Heart right ventricle (tissue), 16 donors: ENCODE measurements around the gene NDUFAF2. TPM values are rescaled to one million over a fixed set of nuclear protein-coding genes. Genes with fewer than 3 reads are reported as not detected.

ENCODE experiments used
- ATAC-seq, 8 donors: fragments of 200-7000 bp; cut with Tn5 transposase; one replicate each; pipeline ENCODE4 v1.9.1; 2020; ENCODE audit warnings: mild to moderate bottlenecking in 8 of 8, moderate library complexity in 8 of 8, moderate number of reproducible peaks in 1 of 8
- DNase-seq, 2 donors: peaks; one replicate each; pipeline ENCODE4 v3.0.0-alpha.2; 2020
- H3K27ac ChIP-seq, 10 donors: fragments of 200-600 bp; sonication (generic) in 2 of 10; one replicate each; pipeline versions ENCODE4 v1.5.0 to v1.8.0; 2020 to 2022; ENCODE audit warnings: mild to moderate bottlenecking in 3 of 10
- H3K27me3 ChIP-seq, 7 donors: fragments of 200-600 bp; one replicate each; pipeline ENCODE4 v1.8.0; 2021 to 2022; ENCODE audit warnings: mild to moderate bottlenecking in 2 of 7
- H3K36me3 ChIP-seq, 9 donors: fragments of 200-600 bp; sonication (generic) in 1 of 9; one replicate each; pipeline versions ENCODE4 v1.5.0 to v1.8.0; 2020 to 2022; ENCODE audit warnings: mild to moderate bottlenecking in 2 of 9
- H3K4me1 ChIP-seq, 9 donors: fragments of 200-600 bp; sonication (generic) in 1 of 9; one replicate each; pipeline versions ENCODE4 v1.5.0 to v1.8.0; 2020 to 2022; ENCODE audit warnings: mild to moderate bottlenecking in 4 of 9
- H3K4me3 ChIP-seq, 10 donors: fragments of 200-600 bp; sonication (generic) in 2 of 10; one replicate each; pipeline versions ENCODE4 v1.5.0 to v1.8.0; 2020 to 2022; ENCODE audit warnings: mild to moderate bottlenecking in 7 of 10, moderate library complexity in 2 of 10
- H3K9me3 ChIP-seq, 11 donors: fragments of 200-600 bp in 10 of 11; sonication (generic) in 2 of 11; one replicate each; pipeline versions ENCODE4 v1.5.0 to v1.8.0; 2013 to 2022; ENCODE audit warnings: mild to moderate bottlenecking in 2 of 11, control low read depth in 1 of 11, moderate library complexity in 1 of 11
- whole genome bisulfite sequencing, 2 donors: extraction: QIAGEN DNeasy Blood & Tissue Kit; methylation state at CpG; one replicate each; pipeline ENCODE4 v1.1.7; 2013; ENCODE audit warnings: inconsistent platforms in 1 of 2; 5-methylcytosine and 5-hydroxymethylcytosine counted together
- intact Hi-C, 10 donors: fragments of 100-400 bp; cut with DNase I; formaldehyde crosslinking; loops; one replicate each; pipeline versions ENCODE4 v1.11.1 to v1.14.2; 2022
- polyA plus RNA-seq, 2 donors: library from polyadenylated mRNA; stranded (reverse); fragments of 200-250 nt; gene quantifications; one replicate each; pipeline ENCODE4 v1.2.3, GENCODE V29; 2013
- total RNA-seq, 10 donors: library from RNA; stranded (reverse); fragmentation: NEBNext Ultra II Directional in 3 of 10; extraction: Animal tissue kit (Norgen Biotek cat#: 25700) in 3 of 10; gene quantifications; one replicate each; pipeline versions ENCODE4 v1.2.1 to v1.2.4, GENCODE V29; 2021 to 2023
- TF ChIP-seq, protein P1 (sequence below), 9 donors: fragments of 200-600 bp; sonication (generic) in 2 of 9; IDR thresholded peaks; one replicate each; pipeline versions ENCODE4 v1.5.0 to v1.8.0; 2021 to 2022; ENCODE audit warnings: antibody characterized with exemption in 9 of 9, mild to moderate bottlenecking in 5 of 9, moderate library complexity in 1 of 9
- donor health status: Arrhythmogenic right ventricular cardiomyopathy.
- donor health status: ischemic (EF 13 %, LVEDD 7.1; RV severe dilation, severe dysfunction).
- donor health status: healthy with polysubstance abuse.
- donor health status: DM: no; HTN: yes; CAD: no.
- donor health status: DM: no; HTN: no; CAD: no.
- donor health status: ischemic (EF 25% LVEDD 6.9; RV normal size, moderate dysfunction).
- donor health status: ischemic (EF 25% LVEDD 5.7; RV mildly dilated, moderate dysfunction).
- donor health status: healthy.
- donor health status: DM: yes; HTN: yes; CAD: no.
- donor health status: Ischemic cardiomyopathy.
- donor health status: ischemic (EF 35%, LVEDD 5.7; RV mildly dilated, moderate dysfunction).
- donor health status: nonischemic (EF 11% LVEDD 7.7; RV severe dilation, severe dysfunction).
- donor health status: DM: yes; HTN: yes; CAD: no.
- donor health status: PGD.
- donor health status: ischemic (EF 29% LVEDD 5.4; RV normal size, mild dysfunction).
- donor health status: nonischemic (EF 23%, LVEDD 6.1; RV moderate dilation, normal function).

Gene NDUFAF2
- total and polyA plus RNA-seq, 12 donors = 23.0 to 96.5 (median 32.0) TPM

DNA sequence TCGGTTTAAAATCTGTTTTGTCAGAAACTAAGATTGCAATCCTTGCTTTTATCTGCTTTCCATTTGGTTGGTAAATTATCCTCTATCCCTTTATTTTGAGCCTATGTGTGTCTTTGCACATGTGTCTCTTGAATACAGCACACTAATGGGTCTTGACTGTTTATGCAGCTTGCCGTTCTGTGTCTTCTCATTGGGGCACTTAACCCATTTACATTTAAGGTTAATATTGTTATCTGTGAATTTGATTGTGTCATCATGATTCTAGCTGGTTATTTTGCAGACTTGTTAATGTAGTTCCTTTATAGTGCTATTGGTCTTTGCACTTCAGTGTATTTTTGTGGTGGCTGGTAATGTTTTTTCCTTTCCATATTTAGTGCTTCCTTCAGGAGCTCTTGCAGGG is 253.6 kb downstream of the NDUFAF2 start:
- TF ChIP-seq, protein P1, sequence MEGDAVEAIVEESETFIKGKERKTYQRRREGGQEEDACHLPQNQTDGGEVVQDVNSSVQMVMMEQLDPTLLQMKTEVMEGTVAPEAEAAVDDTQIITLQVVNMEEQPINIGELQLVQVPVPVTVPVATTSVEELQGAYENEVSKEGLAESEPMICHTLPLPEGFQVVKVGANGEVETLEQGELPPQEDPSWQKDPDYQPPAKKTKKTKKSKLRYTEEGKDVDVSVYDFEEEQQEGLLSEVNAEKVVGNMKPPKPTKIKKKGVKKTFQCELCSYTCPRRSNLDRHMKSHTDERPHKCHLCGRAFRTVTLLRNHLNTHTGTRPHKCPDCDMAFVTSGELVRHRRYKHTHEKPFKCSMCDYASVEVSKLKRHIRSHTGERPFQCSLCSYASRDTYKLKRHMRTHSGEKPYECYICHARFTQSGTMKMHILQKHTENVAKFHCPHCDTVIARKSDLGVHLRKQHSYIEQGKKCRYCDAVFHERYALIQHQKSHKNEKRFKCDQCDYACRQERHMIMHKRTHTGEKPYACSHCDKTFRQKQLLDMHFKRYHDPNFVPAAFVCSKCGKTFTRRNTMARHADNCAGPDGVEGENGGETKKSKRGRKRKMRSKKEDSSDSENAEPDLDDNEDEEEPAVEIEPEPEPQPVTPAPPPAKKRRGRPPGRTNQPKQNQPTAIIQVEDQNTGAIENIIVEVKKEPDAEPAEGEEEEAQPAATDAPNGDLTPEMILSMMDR (IDR thresholded peaks at IDR 0.05) = no peak
- 90 to 96% methylated on average over 2 of the region's 2 CpGs for WGBS, 2 donors
- H3K4me1 ChIP-seq = no peaks in the 10 kb centered on the region
- H3K36me3 ChIP-seq = no peaks in the 10 kb centered on the region
- DNase-seq (no peak), ATAC-seq (no peak)
- no peak overlapping the region for H3K4me3 ChIP-seq
- intact Hi-C loops = no loop called here
- H3K9me3 ChIP-seq = peaks cover 0 to 22% (median 0%) of the 10 kb centered on the region in 11 donors
- H3K27me3 ChIP-seq = no peaks in the 10 kb centered on the region
- no peak overlapping the region for H3K27ac ChIP-seq

GRCh38 chr5:61200582-61201155 is 255.7 kb downstream of the NDUFAF2 start:
- Histone ChIP-seq H3K27ac (no peak overlapping the region), H3K4me1 (no peaks in the 10 kb centered on the region), H3K36me3 (no peaks in the 10 kb centered on the region), H3K4me3 (no peak overlapping the region), H3K27me3 (no peaks in the 10 kb centered on the region), H3K9me3 (peaks cover 0 to 23% (median 0%) of the 10 kb centered on the region in 11 donors)
- 76 to 82% methylated on average over 8 of the region's 8 CpGs for WGBS, 2 donors
- DNase-seq (no peak), ATAC-seq (no peak)
- intact Hi-C loops = no loop called here
- TF ChIP-seq, protein P1 (IDR thresholded peaks at IDR 0.05) = no peak

DNA sequence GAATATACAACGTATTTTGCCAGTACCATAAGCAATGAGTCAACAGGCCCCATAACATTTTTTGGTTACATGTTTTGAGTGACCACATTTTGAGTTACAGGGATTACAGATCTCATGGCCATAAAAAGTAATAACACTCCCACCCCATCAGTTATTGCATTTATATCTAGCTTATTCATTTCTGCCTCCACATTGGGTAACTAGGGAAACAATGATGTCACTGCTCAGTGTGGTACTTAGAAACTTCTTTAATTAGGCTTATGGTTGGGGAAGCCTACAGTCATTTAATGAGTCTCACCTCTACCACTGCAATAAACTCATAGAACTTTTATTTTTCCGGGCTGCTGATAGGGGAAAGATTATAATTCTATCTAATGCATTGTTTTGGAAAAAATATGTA is 257.2 kb downstream of the NDUFAF2 start:
- intact Hi-C loops = no loop called here
- Histone ChIP-seq H3K9me3 (peaks cover 0 to 21% (median 0%) of the 10 kb centered on the region in 11 donors), H3K36me3 (no peaks in the 10 kb centered on the region), H3K27ac (no peak overlapping the region), H3K27me3 (no peaks in the 10 kb centered on the region), H3K4me1 (no peaks in the 10 kb centered on the region), H3K4me3 (no peak overlapping the region)
- ATAC-seq (no peak), DNase-seq (no peak)
- TF ChIP-seq, protein P1 (IDR thresholded peaks at IDR 0.05) = no peak
- WGBS, 2 donors = 92 to 97% methylated on average over 2 of the region's 2 CpGs

Other genes with a start within 250 kb of the NDUFAF2 start
- gene DEPDC1B, start 245.0 kb upstream of the NDUFAF2 start, total RNA-seq = 1 to 10 TPM in 1 of 10 donors, under 1 TPM in 2, not detected in 7; 0.46 to 1.1 (median 0.59) TPM
- gene DEPDC1B, start 245.0 kb upstream of the NDUFAF2 start, polyA plus RNA-seq = under 1 TPM; 0.04 to 0.15 TPM
- 1 to 10 TPM in 2 of 10 donors, under 1 TPM in 8; 0.23 to 2.0 (median 0.59) TPM for gene ELOVL7, start 100.9 kb upstream of the NDUFAF2 start, total RNA-seq
- 1 to 10 TPM in 1 of 2 donors, under 1 TPM in 1; 0.16 to 1.3 TPM for gene ELOVL7, start 100.9 kb upstream of the NDUFAF2 start, polyA plus RNA-seq
- gene ERCC8, start 135 bp upstream of the NDUFAF2 start, total RNA-seq = 1 to 10 TPM; 4.1 to 8.3 (median 6.8) TPM
- 1 to 10 TPM; 4.4 to 4.9 TPM for gene ERCC8, start 135 bp upstream of the NDUFAF2 start, polyA plus RNA-seq
- gene SMIM15, start 217.3 kb downstream of the NDUFAF2 start, total RNA-seq = 10 to 100 TPM; 18.8 to 26.1 (median 22.6) TPM
- gene SMIM15, start 217.3 kb downstream of the NDUFAF2 start, polyA plus RNA-seq = 10 to 100 TPM; 16.5 to 16.9 TPM